ENCODE data around the gene KDM2A. TPM values are rescaled to one million over a fixed set of nuclear protein-coding genes. Genes with fewer than 3 reads are reported as not detected.

KDM2A gene
- total and polyA plus RNA-seq, 2 donors from 2014 or later = 16.2 to 82.6 TPM

- intact Hi-C loops (cut with DNase I) = loop anchor here (5.0 kb wide), 1 partner anchor 49 kb away; no protein-coding TSS in a partner anchor
- FAIRE-seq = no peak
- peak in 2 of 5 donors; percentile 45 to 69 for DNase-seq
- Histone ChIP-seq H3K4me1 (ENCODE audit: control insufficient read depth in 2 of 3, insufficient read depth in 2 of 3, low read depth in 1 of 3, low read length in 3 of 3) (peaks cover 5 to 68% (median 48%) of the 10 kb centered on the region in 3 donors), H3K27me3 (ENCODE audit: control insufficient read depth, insufficient read depth, low read length) (no peaks in the 10 kb centered on the region), H3K9me3 (ENCODE audit: control insufficient read depth in 2 of 3, insufficient read depth in 1 of 3, low read length in 3 of 3) (no peaks in the 10 kb centered on the region), H3K27ac (ENCODE audit: low read depth in 2 of 2, low read length in 2 of 2) (peak overlapping the region; percentile 61 to 84), H3K36me3 (ENCODE audit: control insufficient read depth in 2 of 3, insufficient read depth in 3 of 3, low read length in 3 of 3) (peaks cover 0 to 5% (median 2%) of the 10 kb centered on the region in 3 donors), H3K9ac (ENCODE audit: low read length in 3 of 3) (peak overlapping the region in 1 of 3 donors; percentile 76), H3K4me3 (ENCODE audit: low read length in 3 of 3) (peak overlapping the region in 2 of 3 donors; percentile 58 to 78)
- TF ChIP-seq, protein P1, sequence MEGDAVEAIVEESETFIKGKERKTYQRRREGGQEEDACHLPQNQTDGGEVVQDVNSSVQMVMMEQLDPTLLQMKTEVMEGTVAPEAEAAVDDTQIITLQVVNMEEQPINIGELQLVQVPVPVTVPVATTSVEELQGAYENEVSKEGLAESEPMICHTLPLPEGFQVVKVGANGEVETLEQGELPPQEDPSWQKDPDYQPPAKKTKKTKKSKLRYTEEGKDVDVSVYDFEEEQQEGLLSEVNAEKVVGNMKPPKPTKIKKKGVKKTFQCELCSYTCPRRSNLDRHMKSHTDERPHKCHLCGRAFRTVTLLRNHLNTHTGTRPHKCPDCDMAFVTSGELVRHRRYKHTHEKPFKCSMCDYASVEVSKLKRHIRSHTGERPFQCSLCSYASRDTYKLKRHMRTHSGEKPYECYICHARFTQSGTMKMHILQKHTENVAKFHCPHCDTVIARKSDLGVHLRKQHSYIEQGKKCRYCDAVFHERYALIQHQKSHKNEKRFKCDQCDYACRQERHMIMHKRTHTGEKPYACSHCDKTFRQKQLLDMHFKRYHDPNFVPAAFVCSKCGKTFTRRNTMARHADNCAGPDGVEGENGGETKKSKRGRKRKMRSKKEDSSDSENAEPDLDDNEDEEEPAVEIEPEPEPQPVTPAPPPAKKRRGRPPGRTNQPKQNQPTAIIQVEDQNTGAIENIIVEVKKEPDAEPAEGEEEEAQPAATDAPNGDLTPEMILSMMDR (IDR thresholded peaks at IDR 0.05; ENCODE audit: borderline replicate concordance, extremely low read depth, insufficient read depth) = no peak
These were observed 149.3 kb downstream of the KDM2A start for GRCh38 chr11:67268081-67268961.

GRCh38 chr11:67268962-67269268 is 149.9 kb downstream of the KDM2A start:
- intact Hi-C loops (cut with DNase I) = loop anchor here (5.0 kb wide), 1 partner anchor 48 kb away; no protein-coding TSS in a partner anchor
- Histone ChIP-seq H3K27ac (ENCODE audit: low read depth in 2 of 2, low read length in 2 of 2) (peak overlapping the region in 1 of 2 donors; percentile 80), H3K27me3 (ENCODE audit: control insufficient read depth, insufficient read depth, low read length) (no peaks in the 10 kb centered on the region), H3K9me3 (ENCODE audit: control insufficient read depth in 2 of 3, insufficient read depth in 1 of 3, low read length in 3 of 3) (no peaks in the 10 kb centered on the region), H3K4me1 (ENCODE audit: control insufficient read depth in 2 of 3, insufficient read depth in 2 of 3, low read depth in 1 of 3, low read length in 3 of 3) (peaks cover 5 to 72% (median 48%) of the 10 kb centered on the region in 3 donors), H3K4me3 (ENCODE audit: low read length in 3 of 3) (no peak overlapping the region), H3K36me3 (ENCODE audit: control insufficient read depth in 2 of 3, insufficient read depth in 3 of 3, low read length in 3 of 3) (peaks cover 0 to 5% (median 2%) of the 10 kb centered on the region in 3 donors), H3K9ac (ENCODE audit: low read length in 3 of 3) (no peak overlapping the region)
- TF ChIP-seq, protein P1 (IDR thresholded peaks at IDR 0.05; ENCODE audit: borderline replicate concordance, extremely low read depth, insufficient read depth) = no peak
- DNase-seq = peak in 2 of 5 donors; percentile 37 to 71
- no peak for FAIRE-seq

- H3K9ac ChIP-seq (ENCODE audit: low read length in 3 of 3) = peak overlapping the region in 2 of 3 donors; percentile 60 to 74
- peak overlapping the region in 2 of 3 donors; percentile 32 to 53 for H3K4me3 ChIP-seq (ENCODE audit: low read length in 3 of 3)
- peaks cover 0 to 5% (median 2%) of the 10 kb centered on the region in 3 donors for H3K36me3 ChIP-seq (ENCODE audit: control insufficient read depth in 2 of 3, insufficient read depth in 3 of 3, low read length in 3 of 3)
- TF ChIP-seq, protein P1 (IDR thresholded peaks at IDR 0.05; ENCODE audit: borderline replicate concordance, extremely low read depth, insufficient read depth) = no peak
- DNase-seq = peak in 2 of 5 donors; percentile 46 to 67
- H3K4me1 ChIP-seq (ENCODE audit: control insufficient read depth in 2 of 3, insufficient read depth in 2 of 3, low read depth in 1 of 3, low read length in 3 of 3) = peaks cover 5 to 75% (median 48%) of the 10 kb centered on the region in 3 donors
- H3K9me3 ChIP-seq (ENCODE audit: control insufficient read depth in 2 of 3, insufficient read depth in 1 of 3, low read length in 3 of 3) = no peaks in the 10 kb centered on the region
- peak overlapping the region; percentile 49 to 80 for H3K27ac ChIP-seq (ENCODE audit: low read depth in 2 of 2, low read length in 2 of 2)
- FAIRE-seq = no peak
- no peaks in the 10 kb centered on the region for H3K27me3 ChIP-seq (ENCODE audit: control insufficient read depth, insufficient read depth, low read length)
- intact Hi-C loops (cut with DNase I) = loop anchor here (5.0 kb wide), 1 partner anchor 48 kb away; no protein-coding TSS in a partner anchor
These were observed 150.6 kb downstream of the KDM2A start for GRCh38 chr11:67269401-67270255.
